Activated naive CD8-positive, alpha-beta T cell treated with anti-CD3 and anti-CD28 coated beads, Interleukin-2, amount 10 ng/mL, durations not matched to agents 7 days and 5 days (primary cell): ENCODE data around the gene ARHGAP6. TPM values are rescaled to one million over a fixed set of nuclear protein-coding genes. Genes with fewer than 3 reads are reported as not detected.

ENCODE experiments used
- ATAC-seq: fragments of 150-1000 bp; cut with Tn5 transposase; one replicate; pipeline ENCODE4 v1.10.0; 2021; ENCODE audit warnings: low read depth, moderate library complexity
- POLR2A ChIA-PET: fragments of 350-600 bp; sonication (Branson Sonifier 250); formaldehyde crosslinking; loops from one replicate; lab custom pipeline; 2021; ENCODE audit warnings: antibody characterized with exemption; lab: Charles Lee
- DNase-seq: peaks from one replicate; pipeline ENCODE4 v3.0.0; 2021
- H3K27ac Mint-ChIP-seq: one replicate; pipeline ENCODE4 v1.8.0; 2022; ENCODE audit warnings: mild to moderate bottlenecking, mixed read lengths
- H3K27me3 Mint-ChIP-seq: one replicate; pipeline ENCODE4 v1.8.0; 2022; ENCODE audit warnings: mild to moderate bottlenecking, moderate library complexity, mixed read lengths
- H3K36me3 Mint-ChIP-seq: one replicate; pipeline ENCODE4 v1.8.0; 2021; ENCODE audit warnings: mild to moderate bottlenecking, mixed read lengths
- H3K4me1 Mint-ChIP-seq: one replicate; pipeline ENCODE4 v1.8.0; 2021; ENCODE audit warnings: mixed read lengths
- H3K4me3 Mint-ChIP-seq: one replicate; pipeline ENCODE4 v1.8.0; 2022; ENCODE audit warnings: mild to moderate bottlenecking, moderate library complexity, mixed read lengths
- H3K9me3 Mint-ChIP-seq: one replicate; pipeline ENCODE4 v1.8.0; 2021; ENCODE audit warnings: mixed read lengths
- total RNA-seq, 2 experiments: library from RNA; stranded (reverse); gene quantifications; one replicate each; pipeline ENCODE4 v1.2.3, GENCODE V29; 2021

The ARHGAP6 gene
- total RNA-seq, 2 experiments from 2014 or later: not detected

DNA sequence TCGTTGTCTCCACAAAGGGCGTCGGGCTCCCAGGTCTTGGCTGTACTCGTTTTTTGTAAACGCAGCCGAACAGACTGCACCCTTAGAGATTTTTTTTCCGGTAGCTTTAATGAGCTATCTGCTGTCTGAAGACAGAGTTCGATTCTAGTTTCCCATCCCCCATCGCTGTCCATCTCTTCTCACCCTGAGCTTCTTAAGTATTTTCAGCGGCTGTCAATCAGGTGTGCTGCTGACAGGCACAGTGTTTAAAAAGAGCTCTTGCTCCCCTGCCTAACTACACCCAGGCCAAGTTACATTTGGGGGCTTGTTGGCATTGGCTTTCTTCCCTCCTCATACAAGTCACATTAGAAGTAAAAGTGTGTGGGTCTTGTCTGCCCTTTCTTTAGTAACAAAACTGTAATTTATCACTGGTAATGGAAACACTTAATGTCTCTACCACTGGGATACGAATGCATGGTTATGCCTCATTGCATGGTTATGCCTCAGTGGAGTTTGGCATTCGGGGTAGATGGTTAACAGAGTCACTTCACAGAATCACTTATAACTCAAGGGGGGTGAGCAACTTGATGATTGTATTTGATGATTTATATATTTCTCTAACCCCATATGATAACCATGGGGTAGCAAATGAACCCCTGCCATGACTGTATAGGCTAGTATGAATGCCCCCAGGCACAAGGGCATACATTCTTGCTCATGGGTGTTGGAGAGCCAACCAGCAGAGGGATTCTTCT lies 1.4 kb upstream of the ARHGAP6 start:
- H3K4me1 Mint-ChIP-seq: no peaks in the 10 kb centered on the region
- H3K36me3 Mint-ChIP-seq: no peaks in the 10 kb centered on the region
- peaks cover 46% of the 10 kb centered on the region for H3K27me3 Mint-ChIP-seq
- DNase-seq (no peak), ATAC-seq (no peak)
- no peaks in the 10 kb centered on the region for H3K9me3 Mint-ChIP-seq
- POLR2A ChIA-PET: no interaction called here
- no peak overlapping the region for H3K4me3 Mint-ChIP-seq
- no peak overlapping the region for H3K27ac Mint-ChIP-seq

DNA sequence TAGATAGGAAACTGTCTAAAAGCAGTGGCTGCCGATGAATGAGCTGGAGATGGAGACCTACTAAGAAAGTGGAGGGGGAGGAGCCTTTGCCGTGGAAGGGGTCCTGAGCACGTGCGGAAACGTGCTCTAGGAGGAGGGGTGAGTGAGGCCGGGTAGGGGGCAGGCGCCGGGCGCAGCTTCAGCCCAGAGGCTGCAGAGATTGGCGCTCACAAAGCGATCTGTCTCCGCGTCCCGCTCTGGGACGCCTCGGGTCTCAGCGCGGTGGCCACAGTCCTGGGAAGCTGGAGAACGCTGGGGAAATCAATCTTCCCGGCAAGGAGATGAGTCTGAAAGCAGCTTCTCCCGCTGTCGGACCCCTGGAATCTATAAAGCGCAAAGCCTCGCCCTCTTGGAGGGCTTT lies 444 bp upstream of the ARHGAP6 start:
- DNase-seq (no peak), ATAC-seq (no peak)
- peak overlapping the region; percentile 45 for H3K4me3 Mint-ChIP-seq
- no peak overlapping the region for H3K27ac Mint-ChIP-seq
- no peaks in the 10 kb centered on the region for H3K4me1 Mint-ChIP-seq
- no peaks in the 10 kb centered on the region for H3K9me3 Mint-ChIP-seq
- peaks cover 46% of the 10 kb centered on the region for H3K27me3 Mint-ChIP-seq
- POLR2A ChIA-PET: no interaction called here
- no peaks in the 10 kb centered on the region for H3K36me3 Mint-ChIP-seq

DNA sequence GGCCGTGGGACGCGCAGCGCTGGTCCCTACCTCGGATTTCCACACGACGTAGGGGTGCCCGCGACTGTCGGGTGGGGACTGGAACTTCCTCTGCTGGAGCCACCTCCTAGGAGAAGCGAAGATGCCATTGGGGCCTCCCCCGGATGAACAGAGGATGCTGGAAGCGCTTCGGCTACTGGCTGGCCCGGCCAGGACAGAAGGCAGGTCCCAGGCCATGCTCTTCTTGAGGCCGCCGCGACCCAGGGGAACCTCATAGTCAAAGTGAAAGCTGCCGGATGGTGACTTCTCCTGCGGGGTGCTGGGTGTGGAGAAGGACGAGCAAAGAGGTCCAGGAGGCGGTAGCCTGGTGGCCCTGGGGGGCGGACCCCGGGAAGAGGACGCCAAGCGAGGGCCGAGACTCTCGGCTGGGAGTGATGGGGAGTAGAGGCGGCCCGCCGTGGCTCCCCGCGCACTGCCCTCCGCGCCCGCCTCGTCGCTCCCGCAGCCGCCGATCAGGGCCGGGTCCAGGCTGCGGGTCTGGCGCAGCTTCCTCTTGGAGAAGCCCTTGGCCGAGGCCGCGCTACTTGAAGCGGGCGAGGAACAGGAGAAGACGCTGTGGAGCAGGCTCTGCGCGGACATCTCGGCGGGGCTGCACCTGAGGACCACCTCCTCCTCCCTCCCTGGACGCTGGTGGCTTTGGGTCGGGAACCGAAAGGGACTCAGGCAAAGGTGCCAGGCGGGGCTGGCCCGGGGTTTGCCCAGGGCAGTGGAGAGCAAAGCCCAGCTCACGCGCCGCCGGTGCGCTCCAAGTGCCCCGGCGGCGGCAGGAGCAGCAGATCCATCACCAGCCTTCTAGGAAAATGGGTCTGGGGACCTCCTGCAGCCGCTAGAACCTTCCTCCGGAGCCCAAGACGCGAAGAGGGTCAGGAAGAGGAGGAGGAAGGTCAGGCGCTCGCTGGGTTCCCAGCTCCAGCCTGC lies 1.2 kb downstream of the ARHGAP6 start:
- H3K4me3 Mint-ChIP-seq: peak overlapping the region; percentile 25
- H3K9me3 Mint-ChIP-seq: no peaks in the 10 kb centered on the region
- no peaks in the 10 kb centered on the region for H3K36me3 Mint-ChIP-seq
- ATAC-seq (no peak), DNase-seq (peak; percentile 17)
- peaks cover 45% of the 10 kb centered on the region for H3K27me3 Mint-ChIP-seq
- H3K4me1 Mint-ChIP-seq: no peaks in the 10 kb centered on the region
- H3K27ac Mint-ChIP-seq: no peak overlapping the region
- POLR2A ChIA-PET: no interaction called here

DNA sequence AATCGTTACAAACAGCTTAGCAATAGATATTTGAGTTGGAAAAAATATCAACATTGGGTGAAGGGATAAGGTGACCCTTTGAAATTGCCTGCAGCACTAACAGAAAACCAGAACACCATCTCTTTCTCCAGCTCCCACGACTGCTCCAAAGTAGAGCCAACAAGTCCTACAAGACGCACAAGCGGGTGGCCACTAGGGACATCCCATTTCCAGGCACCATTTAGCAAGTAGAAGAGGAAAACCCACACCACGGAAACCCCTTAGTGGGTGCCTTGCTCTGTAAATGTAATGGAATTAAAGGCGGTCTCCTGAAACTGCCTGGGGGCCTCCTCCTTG lies 1.9 kb downstream of the ARHGAP6 start:
- Mint-ChIP-seq H3K4me1 (no peaks in the 10 kb centered on the region), H3K9me3 (no peaks in the 10 kb centered on the region), H3K27ac (no peak overlapping the region), H3K36me3 (no peaks in the 10 kb centered on the region), H3K27me3 (peaks cover 46% of the 10 kb centered on the region), H3K4me3 (peak overlapping the region; percentile 25)
- POLR2A ChIA-PET: no interaction called here
- no peak for DNase-seq
- ATAC-seq: no peak

DNA sequence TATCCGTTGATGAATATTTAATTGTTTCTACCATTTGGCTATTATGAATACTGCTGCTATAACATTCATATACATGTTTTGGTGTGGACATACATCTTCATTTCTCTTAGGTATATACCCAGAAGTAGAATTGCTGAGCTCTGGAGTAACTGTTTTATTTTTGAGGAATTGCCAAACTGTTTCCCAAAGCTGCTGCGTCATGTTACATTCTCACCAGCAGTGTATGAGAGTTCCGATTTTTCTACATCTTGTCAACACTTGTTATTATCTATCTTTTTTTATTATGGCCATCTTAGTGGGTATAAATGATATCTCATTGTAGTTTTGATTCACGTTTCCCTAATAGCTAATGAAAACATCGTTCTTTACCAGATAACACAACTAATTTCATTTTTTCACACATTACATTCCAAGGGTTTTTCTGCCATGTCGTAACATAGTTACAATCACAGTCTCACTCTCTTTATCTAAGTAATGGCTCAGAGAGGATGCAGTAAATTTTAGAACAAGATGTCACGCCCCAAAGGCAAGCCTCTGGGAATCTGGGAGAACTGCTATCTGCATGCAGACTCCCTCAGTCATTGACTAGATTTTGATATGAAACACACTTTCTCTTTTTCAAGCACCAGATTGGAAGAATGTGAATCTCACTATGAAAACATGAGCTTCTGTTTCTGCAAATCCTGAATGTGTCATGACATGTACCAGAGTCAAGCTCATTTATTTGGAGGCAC lies 10.3 kb downstream of the ARHGAP6 start:
- Mint-ChIP-seq H3K36me3 (no peaks in the 10 kb centered on the region), H3K9me3 (no peaks in the 10 kb centered on the region), H3K4me3 (no peak overlapping the region), H3K27ac (no peak overlapping the region), H3K4me1 (no peaks in the 10 kb centered on the region), H3K27me3 (peaks cover 18% of the 10 kb centered on the region)
- ATAC-seq: no peak
- POLR2A ChIA-PET: no interaction called here
- no peak for DNase-seq

DNA sequence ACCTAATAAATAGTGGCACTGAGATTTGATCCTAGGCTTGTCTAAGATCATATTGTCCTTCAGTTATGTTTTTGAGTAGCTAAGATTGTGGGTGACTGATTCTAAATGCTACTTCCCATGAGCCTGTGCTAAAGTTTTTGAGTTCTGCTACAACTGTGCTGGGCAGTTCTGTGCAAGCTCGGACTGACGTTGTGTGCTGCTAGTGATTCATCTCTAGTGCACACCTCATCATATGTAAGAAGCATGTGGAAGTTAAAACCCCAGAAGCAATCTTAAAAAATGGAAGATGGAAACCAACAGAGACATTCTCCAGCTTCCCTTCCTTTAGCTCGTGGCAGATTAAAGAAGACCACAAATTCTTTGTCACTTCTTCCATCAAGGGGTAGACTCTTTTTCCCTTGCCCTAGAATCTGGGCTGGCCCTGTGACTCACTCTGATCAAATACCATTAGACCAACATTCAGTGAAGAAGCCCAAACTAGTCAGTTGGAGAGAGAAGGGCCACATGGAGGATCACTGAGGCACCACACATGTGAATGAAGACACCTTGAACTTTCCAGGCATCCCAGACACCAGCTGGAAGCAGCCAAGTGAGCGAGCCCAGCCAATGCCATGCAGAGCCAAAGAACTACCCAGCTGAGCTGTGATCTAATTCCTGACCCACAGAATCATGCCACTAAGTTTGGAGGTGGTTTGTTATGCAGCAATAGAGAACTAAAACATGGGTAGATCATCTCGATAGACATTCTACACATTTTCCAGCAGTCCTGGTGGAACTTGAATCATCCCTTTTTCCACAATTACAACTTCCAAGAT lies 16.8 kb downstream of the ARHGAP6 start:
- ATAC-seq (no peak), DNase-seq (no peak)
- Mint-ChIP-seq H3K36me3 (no peaks in the 10 kb centered on the region), H3K4me1 (no peaks in the 10 kb centered on the region), H3K27me3 (peaks cover 3% of the 10 kb centered on the region), H3K4me3 (no peak overlapping the region), H3K9me3 (no peaks in the 10 kb centered on the region), H3K27ac (no peak overlapping the region)
- POLR2A ChIA-PET: no interaction called here

DNA sequence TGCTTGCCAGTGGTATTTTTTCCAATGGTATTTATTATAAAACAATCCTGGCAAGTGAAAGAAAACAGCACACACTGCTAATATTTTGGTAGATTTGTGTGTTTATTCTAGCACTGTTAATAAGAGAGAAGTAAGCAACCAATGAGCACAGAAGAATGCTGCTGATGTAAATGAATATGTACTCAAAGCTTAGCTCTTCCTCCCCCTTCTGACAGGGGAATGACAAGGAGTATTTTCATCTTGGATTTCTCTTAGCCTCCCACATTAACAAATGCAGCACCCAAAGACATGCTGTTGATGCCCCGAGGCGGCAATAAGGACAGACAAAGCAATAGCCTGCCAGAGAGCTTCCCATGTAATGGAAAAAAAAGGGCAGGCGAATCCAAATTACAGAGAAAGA lies 18.6 kb downstream of the ARHGAP6 start:
- POLR2A ChIA-PET: no interaction called here
- Mint-ChIP-seq H3K4me3 (no peak overlapping the region), H3K36me3 (no peaks in the 10 kb centered on the region), H3K27ac (no peak overlapping the region), H3K9me3 (no peaks in the 10 kb centered on the region), H3K4me1 (no peaks in the 10 kb centered on the region), H3K27me3 (peaks cover 3% of the 10 kb centered on the region)
- no peak for ATAC-seq
- no peak for DNase-seq

DNA sequence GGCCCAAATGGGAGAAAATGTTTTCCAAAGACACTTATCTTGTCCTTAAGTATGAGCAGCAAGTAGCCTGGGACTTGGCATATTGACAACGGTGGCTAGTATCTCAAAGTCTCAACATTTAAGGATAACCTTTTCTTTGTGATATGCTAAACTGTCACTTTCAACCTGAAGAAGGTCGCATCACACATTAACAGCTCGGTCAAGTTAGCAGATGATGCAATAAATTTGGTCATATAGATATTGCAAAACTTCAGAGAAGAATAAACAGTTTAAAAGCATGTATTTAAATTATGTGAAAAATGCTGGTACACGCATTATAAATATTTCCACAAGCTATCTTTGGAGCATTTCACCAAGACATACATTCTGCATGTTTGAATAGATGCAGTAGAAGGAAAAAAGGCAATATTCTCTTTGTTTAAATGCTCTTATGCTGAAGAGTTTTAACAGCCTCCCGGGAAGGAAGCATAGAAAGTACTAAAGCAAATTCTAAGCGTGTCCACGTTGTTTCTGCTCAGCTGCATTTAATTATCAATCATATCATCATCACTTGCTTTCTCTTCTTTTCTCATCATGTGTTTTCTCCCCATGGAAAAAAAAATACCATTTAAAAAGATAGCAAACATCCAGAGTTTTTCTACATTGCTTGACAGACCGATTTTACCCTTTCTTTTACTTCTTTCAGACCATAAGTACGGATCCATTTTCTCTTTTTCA lies 24.2 kb downstream of the ARHGAP6 start:
- DNase-seq (no peak), ATAC-seq (no peak)
- Mint-ChIP-seq H3K9me3 (no peaks in the 10 kb centered on the region), H3K27me3 (peaks cover 7% of the 10 kb centered on the region), H3K36me3 (no peaks in the 10 kb centered on the region), H3K4me3 (no peak overlapping the region), H3K4me1 (no peaks in the 10 kb centered on the region), H3K27ac (no peak overlapping the region)
- POLR2A ChIA-PET: no interaction called here

DNA sequence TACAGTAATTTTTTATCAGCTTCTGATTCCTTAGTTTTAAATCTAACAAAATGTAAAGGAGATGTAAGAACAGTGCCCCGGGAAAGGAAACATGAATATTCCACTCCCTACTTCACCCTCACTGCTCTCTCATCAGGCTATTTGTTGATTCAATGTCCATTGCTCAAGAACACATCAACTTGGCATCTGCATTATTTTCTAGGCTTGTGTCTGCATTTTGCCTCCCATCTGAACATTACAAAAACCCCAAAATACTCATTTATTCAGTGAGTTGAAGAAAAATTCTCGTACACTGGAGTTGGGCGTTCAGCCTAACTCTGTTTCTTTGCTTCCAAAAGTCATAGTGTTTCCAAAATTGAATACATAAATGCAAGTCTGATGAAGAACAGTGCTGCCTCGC lies 25.6 kb downstream of the ARHGAP6 start:
- Mint-ChIP-seq H3K9me3 (no peaks in the 10 kb centered on the region), H3K4me1 (no peaks in the 10 kb centered on the region), H3K4me3 (no peak overlapping the region), H3K27me3 (peaks cover 4% of the 10 kb centered on the region), H3K27ac (no peak overlapping the region), H3K36me3 (no peaks in the 10 kb centered on the region)
- ATAC-seq (no peak), DNase-seq (no peak)
- POLR2A ChIA-PET: no interaction called here

DNA sequence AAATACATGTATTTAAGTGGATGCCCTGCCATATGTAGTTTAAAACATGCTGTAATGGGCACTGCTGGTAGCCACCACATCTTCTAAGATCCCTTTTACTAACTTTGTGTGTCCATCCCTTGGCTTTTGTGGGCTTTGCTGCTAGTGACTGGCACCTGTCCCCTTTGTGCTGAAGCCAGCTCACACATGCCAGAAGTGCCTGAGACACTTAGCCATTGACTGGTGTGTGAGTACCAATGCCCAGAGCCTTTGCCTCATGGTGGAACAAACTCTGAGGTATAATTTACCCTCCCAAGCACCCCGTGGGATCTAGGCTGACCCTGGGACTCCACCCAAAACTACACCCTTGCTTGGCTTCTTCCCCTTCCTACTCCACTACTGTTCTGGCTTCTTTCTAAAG lies 33.0 kb downstream of the ARHGAP6 start:
- no peak overlapping the region for H3K27ac Mint-ChIP-seq
- H3K4me3 Mint-ChIP-seq: no peak overlapping the region
- H3K36me3 Mint-ChIP-seq: no peaks in the 10 kb centered on the region
- no peaks in the 10 kb centered on the region for H3K4me1 Mint-ChIP-seq
- no peak for DNase-seq
- POLR2A ChIA-PET: no interaction called here
- ATAC-seq: no peak
- H3K9me3 Mint-ChIP-seq: no peaks in the 10 kb centered on the region
- H3K27me3 Mint-ChIP-seq: peaks cover 5% of the 10 kb centered on the region

DNA sequence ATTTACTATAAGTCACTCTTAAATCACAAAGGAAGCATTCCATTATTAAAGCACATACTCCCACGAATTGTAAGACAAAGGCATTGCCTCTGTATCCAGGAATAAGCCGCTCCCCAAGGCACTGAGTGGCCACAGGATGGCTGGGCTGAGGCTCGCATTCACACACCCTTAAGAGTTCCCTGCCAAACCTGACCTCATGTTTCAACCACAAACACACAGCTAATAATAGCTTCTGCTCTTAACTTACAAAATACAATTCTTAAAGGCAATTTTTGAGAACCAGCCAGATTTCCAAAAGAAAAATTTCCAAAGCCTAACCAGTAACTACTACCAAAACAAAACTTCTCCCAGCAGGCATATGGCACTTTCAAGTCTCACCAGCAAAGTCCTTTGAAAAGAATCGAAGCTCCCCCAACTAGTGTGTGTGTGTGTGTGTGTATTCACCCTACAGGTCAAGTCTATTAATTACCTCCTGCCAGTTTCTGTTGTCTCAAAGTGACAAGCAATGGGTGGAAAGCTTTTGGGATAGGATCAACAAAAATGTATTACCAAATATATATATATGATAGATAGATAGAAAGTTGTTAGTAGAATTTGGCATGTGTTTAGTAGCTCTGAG lies 36.0 kb downstream of the ARHGAP6 start:
- DNase-seq (no peak), ATAC-seq (no peak)
- Mint-ChIP-seq H3K36me3 (no peaks in the 10 kb centered on the region), H3K9me3 (peaks cover 2% of the 10 kb centered on the region), H3K4me1 (no peaks in the 10 kb centered on the region), H3K27ac (no peak overlapping the region), H3K27me3 (peaks cover 5% of the 10 kb centered on the region), H3K4me3 (no peak overlapping the region)
- POLR2A ChIA-PET: no interaction called here

DNA sequence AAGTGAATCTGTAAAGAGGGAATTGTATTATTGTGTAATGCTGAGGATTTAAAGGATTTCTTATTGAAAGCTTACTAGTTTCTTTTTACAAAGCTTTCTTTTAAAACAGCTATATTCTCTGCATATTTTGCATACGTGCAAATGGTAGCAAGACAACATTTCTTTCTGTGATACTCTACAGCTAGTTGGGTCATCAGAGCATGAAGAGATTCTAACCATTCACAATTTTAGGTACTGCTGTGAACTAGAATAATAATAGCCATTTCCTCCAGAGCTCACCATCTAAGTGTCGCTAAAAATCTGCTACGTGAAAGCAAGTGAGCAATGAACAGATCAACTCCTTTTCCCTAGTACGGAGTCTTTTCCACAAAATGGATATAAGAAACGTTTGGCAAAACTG lies 37.3 kb downstream of the ARHGAP6 start:
- POLR2A ChIA-PET: no interaction called here
- Mint-ChIP-seq H3K27ac (no peak overlapping the region), H3K27me3 (peaks cover 5% of the 10 kb centered on the region), H3K9me3 (peaks cover 2% of the 10 kb centered on the region), H3K4me3 (no peak overlapping the region), H3K4me1 (no peaks in the 10 kb centered on the region), H3K36me3 (no peaks in the 10 kb centered on the region)
- DNase-seq (no peak), ATAC-seq (no peak)
